ENCODE results near the gene IMPA2.
A peak's percentile ranks its signal among the peaks of the same experiment; 100 is the strongest.
"Not testable (repeated sequence)": the region's sequence is repeated elsewhere in the genome, so short reads cannot be mapped to it uniquely, and the experiment has no call there.

Gene IMPA2

GRCh38 chr18:11981192-11981542, at the start of gene IMPA2:
Gene IMPA2 (plus strand): TSS chr18:11981507. CDS start chr18:11981670, 163 bp downstream.
- H3K4me3 ChIP-seq (ENCODE audit: low read depth, low read length) = peak within 1 kb of the TSS; percentile 77
- TF ChIP-seq CTCF (IDR thresholded peaks at IDR 0.05; ENCODE audit: low read depth, low read length) = no peak

- no peak for TF ChIP-seq CTCF (IDR thresholded peaks at IDR 0.05; ENCODE audit: low read depth, low read length)
- no peak overlapping the region for H3K4me3 ChIP-seq (ENCODE audit: low read depth, low read length)
These were observed 48.9 kb upstream of the IMPA2 start for GRCh38 chr18:11932393-11932792.

- H3K4me3 ChIP-seq (ENCODE audit: low read depth, low read length) = no peak overlapping the region
- peak; percentile 57 for TF ChIP-seq CTCF (IDR thresholded peaks at IDR 0.05; ENCODE audit: low read depth, low read length)
These were observed 43.3 kb upstream of the IMPA2 start for GRCh38 chr18:11937874-11938478.

- H3K4me3 ChIP-seq (ENCODE audit: low read depth, low read length) = no peak overlapping the region
- no peak for TF ChIP-seq CTCF (IDR thresholded peaks at IDR 0.05; ENCODE audit: low read depth, low read length)
These were observed 40.4 kb upstream of the IMPA2 start for GRCh38 chr18:11940956-11941355.

- no peak for TF ChIP-seq CTCF (IDR thresholded peaks at IDR 0.05; ENCODE audit: low read depth, low read length)
- no peak overlapping the region for H3K4me3 ChIP-seq (ENCODE audit: low read depth, low read length)
These were observed 37.8 kb upstream of the IMPA2 start for GRCh38 chr18:11943551-11943950.

GRCh38 chr18:11944252-11944651, 37.1 kb upstream of the IMPA2 start:
- no peak overlapping the region for H3K4me3 ChIP-seq (ENCODE audit: low read depth, low read length)
- no peak for TF ChIP-seq CTCF (IDR thresholded peaks at IDR 0.05; ENCODE audit: low read depth, low read length)

- TF ChIP-seq CTCF (IDR thresholded peaks at IDR 0.05; ENCODE audit: low read depth, low read length) = no peak
- H3K4me3 ChIP-seq (ENCODE audit: low read depth, low read length) = no peak overlapping the region
These were observed 36.5 kb upstream of the IMPA2 start for GRCh38 chr18:11944786-11945185.

- not testable (repeated sequence) for H3K4me3 ChIP-seq (ENCODE audit: low read depth, low read length)
These were observed 35.3 kb upstream of the IMPA2 start for GRCh38 chr18:11945834-11946659.
